ENCODE measurements around the gene HYDIN.
A peak's percentile ranks its signal among the peaks of the same experiment; 100 is the strongest.

HYDIN gene

DNA sequence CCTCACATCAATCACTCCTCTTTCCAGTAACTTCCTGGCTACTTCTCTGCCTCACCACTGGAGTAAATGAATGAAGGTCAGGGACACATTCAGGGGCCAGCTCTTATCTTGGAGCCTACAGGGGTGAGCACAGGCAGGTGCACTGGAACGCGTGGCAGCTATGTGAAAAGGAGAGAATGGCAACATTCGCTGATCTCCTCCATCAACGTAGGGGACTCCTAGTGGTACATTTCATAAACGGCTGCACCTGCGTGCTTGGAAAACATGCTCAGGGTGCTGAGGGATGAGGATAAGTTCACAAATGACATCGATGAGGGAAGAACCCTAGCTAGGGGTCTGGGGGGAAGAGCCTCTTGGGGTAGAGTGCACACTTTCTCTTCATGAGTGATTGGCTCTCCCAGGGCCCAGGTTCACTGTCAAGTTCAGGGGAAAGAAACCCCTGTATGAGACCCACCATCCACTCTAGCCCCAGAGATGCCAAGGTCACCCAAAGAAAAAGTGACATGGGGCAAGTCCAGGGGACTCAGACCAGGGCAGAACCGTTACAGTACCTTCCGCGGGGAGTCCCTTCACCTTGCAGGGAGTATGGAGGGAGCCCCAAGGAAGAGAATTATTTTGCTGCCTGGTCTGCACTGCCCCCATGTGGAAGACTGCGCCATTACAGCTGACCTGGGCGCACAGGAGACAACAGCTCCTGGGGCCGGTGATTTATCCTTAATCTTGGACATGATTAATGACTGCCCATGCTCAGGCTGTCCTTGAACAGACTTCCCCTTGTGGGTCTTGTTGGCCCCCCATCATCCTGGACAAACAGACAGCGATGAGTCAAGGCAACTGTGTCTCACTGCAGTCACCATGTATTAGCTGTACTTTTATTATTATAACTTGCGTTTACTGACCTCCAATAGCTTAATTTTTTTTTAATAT lies 459.6 kb downstream of the HYDIN start:
- no peaks in the 10 kb centered on the region for H3K27me3 ChIP-seq
- no peak overlapping the region for H3K27ac ChIP-seq
- H3K4me1 ChIP-seq = peaks cover 0 to 19% (median 4%) of the 10 kb centered on the region in 4 donors
- intact Hi-C loops (cut with DNase I; ENCODE audit: low total_unique reads) = loop anchor here (2.0 kb wide), 1 partner anchor 90 kb away; no protein-coding TSS in a partner anchor
- no peak overlapping the region for H3K4me3 ChIP-seq
- peaks cover 0 to 46% (median 42%) of the 10 kb centered on the region in 3 donors for H3K36me3 ChIP-seq
- peak; percentile 42 to 79 for DNase-seq
- TF ChIP-seq, protein P1, sequence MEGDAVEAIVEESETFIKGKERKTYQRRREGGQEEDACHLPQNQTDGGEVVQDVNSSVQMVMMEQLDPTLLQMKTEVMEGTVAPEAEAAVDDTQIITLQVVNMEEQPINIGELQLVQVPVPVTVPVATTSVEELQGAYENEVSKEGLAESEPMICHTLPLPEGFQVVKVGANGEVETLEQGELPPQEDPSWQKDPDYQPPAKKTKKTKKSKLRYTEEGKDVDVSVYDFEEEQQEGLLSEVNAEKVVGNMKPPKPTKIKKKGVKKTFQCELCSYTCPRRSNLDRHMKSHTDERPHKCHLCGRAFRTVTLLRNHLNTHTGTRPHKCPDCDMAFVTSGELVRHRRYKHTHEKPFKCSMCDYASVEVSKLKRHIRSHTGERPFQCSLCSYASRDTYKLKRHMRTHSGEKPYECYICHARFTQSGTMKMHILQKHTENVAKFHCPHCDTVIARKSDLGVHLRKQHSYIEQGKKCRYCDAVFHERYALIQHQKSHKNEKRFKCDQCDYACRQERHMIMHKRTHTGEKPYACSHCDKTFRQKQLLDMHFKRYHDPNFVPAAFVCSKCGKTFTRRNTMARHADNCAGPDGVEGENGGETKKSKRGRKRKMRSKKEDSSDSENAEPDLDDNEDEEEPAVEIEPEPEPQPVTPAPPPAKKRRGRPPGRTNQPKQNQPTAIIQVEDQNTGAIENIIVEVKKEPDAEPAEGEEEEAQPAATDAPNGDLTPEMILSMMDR (IDR thresholded peaks at IDR 0.05) = peak; percentile 94 to 99
- H3K9me3 ChIP-seq = no peaks in the 10 kb centered on the region

DNA sequence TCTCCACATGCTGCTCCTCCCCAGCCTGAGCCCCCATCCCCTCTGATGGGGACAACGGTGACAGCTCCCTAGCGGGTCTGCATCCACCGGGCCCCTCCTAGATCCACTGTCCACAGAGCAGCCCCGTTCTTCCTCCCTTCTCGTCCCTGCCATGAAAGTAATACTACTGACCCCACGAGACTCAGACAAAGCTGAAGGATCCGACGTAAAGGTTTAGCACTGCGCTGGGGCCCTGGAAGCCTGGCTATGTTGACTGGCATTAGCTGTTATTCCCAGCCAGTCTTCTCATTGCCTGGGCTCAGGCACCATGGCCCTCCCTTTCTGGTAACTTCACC lies 460.3 kb downstream of the HYDIN start:
- Histone ChIP-seq H3K27ac (no peak overlapping the region), H3K36me3 (peaks cover 0 to 49% (median 45%) of the 10 kb centered on the region in 3 donors), H3K4me1 (peaks cover 0 to 19% (median 4%) of the 10 kb centered on the region in 4 donors), H3K4me3 (no peak overlapping the region), H3K27me3 (no peaks in the 10 kb centered on the region), H3K9me3 (no peaks in the 10 kb centered on the region)
- intact Hi-C loops (cut with DNase I; ENCODE audit: low total_unique reads) = loop anchor here (2.0 kb wide), 1 partner anchor 89 kb away; no protein-coding TSS in a partner anchor
- DNase-seq = no peak
- TF ChIP-seq, protein P1 (IDR thresholded peaks at IDR 0.05) = no peak

DNA sequence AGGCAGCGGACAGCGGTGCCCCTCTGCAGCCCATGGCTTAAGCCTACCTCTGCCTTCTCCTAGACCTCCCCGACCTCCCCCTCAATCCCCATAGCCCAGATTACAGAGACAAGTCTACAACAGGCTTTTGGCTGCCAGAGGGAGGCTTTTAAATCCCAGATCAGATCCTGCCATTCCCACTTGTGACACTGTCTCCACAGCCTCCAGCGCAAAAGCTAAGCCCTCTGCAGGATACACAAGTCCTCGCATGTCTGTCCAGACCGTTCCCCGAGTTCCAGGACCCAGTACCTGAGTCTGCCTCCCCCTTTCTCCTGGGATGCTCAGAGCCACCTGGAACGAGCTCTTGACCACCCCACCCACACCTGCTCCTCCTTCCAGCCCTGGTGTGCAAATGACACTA lies 460.8 kb downstream of the HYDIN start:
- no peak overlapping the region for H3K27ac ChIP-seq
- H3K4me3 ChIP-seq = no peak overlapping the region
- DNase-seq = no peak
- no peaks in the 10 kb centered on the region for H3K9me3 ChIP-seq
- H3K4me1 ChIP-seq = peaks cover 0 to 19% (median 4%) of the 10 kb centered on the region in 4 donors
- TF ChIP-seq, protein P1 (IDR thresholded peaks at IDR 0.05) = no peak
- intact Hi-C loops (cut with DNase I; ENCODE audit: low total_unique reads) = loop anchor here (2.0 to 10.0 kb wide), 2 partner anchors 89 to 235 kb away; no protein-coding TSS in a partner anchor
- H3K36me3 ChIP-seq = peaks cover 0 to 54% (median 45%) of the 10 kb centered on the region in 3 donors
- no peaks in the 10 kb centered on the region for H3K27me3 ChIP-seq

DNA sequence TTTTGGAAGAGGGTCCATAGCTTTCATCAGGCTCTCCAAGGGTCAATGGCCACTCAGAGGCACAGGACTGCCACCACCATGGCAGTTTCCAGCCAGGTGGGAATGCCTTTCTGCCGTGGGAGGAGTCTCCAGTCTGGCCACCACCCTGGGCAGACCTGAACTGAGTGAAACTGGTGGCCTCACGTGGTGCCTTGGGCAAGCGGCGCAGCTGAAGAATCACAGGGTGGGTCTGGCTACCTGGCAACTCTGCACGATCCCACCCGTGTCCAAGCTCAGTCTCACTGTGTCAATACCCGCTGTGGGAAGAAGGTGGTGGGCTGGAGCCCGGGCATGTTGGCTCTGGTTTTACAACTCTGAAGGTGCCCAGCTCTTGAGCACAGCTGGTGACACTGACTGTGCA lies 461.4 kb downstream of the HYDIN start:
- no peaks in the 10 kb centered on the region for H3K9me3 ChIP-seq
- no peak for DNase-seq
- H3K27ac ChIP-seq = no peak overlapping the region
- intact Hi-C loops (cut with DNase I; ENCODE audit: low total_unique reads) = loop anchor here (10.0 kb wide), 1 partner anchor 234 kb away; no protein-coding TSS in a partner anchor
- H3K4me1 ChIP-seq = peaks cover 0 to 19% (median 4%) of the 10 kb centered on the region in 4 donors
- H3K4me3 ChIP-seq = no peak overlapping the region
- TF ChIP-seq, protein P1 (IDR thresholded peaks at IDR 0.05) = no peak
- peaks cover 0 to 54% (median 42%) of the 10 kb centered on the region in 3 donors for H3K36me3 ChIP-seq
- no peaks in the 10 kb centered on the region for H3K27me3 ChIP-seq

DNA sequence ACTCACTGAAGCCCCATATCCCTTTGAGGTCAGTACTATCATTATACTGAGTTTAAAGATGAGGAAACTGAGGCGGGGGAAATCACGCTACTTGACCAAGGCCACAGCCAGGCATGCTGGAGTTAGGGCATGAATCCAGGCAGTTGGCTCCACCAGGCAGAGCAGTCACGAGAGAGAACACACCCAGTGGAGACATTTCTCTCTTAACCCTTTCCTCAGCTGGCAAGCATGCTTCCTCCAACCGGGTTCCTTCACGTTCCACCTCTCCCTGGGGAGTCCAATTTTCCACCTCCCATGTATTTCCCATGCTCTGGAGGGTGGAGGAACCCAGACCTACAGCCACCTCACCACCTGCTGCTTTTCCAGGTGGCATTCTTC lies 462.3 kb downstream of the HYDIN start:
- no peak for DNase-seq
- Histone ChIP-seq H3K36me3 (peaks cover 0 to 53% (median 34%) of the 10 kb centered on the region in 3 donors), H3K4me3 (no peak overlapping the region), H3K4me1 (peaks cover 0 to 19% (median 4%) of the 10 kb centered on the region in 4 donors), H3K27me3 (no peaks in the 10 kb centered on the region), H3K9me3 (no peaks in the 10 kb centered on the region), H3K27ac (peak overlapping the region; percentile 29 to 41)
- TF ChIP-seq, protein P1 (IDR thresholded peaks at IDR 0.05) = no peak
- intact Hi-C loops (cut with DNase I; ENCODE audit: low total_unique reads) = loop anchor here (10.0 kb wide), 1 partner anchor 233 kb away; no protein-coding TSS in a partner anchor

Measured in tibial artery (tissue), 4 donors.